ENCODE results near the gene LY6G5B.

GRCh38 chr6:31702819-31703716 is 33.3 kb downstream of the LY6G5B start, which contains the start of gene ABHD16A:
- TF ChIP-seq CTCF (IDR thresholded peaks at IDR 0.05; ENCODE audit: borderline replicate concordance, extremely low read depth, low read length, poor library complexity, severe bottlenecking) = no peak
- no peak for TF ChIP-seq EZH2 (IDR thresholded peaks at IDR 0.05; ENCODE audit: borderline replicate concordance, low read depth, low read length, severe bottlenecking)

Data from DND-41 (cell line).